Stimulated activated CD4-positive, alpha-beta T cell treated with anti-CD3 and anti-CD28 coated beads, Interleukin-1b, Interleukin-23, amount 100 ng/mL, for 4 hours (primary cell): ENCODE measurements around the gene TMEM244.
"Not testable (repeated sequence)": the region's sequence is repeated elsewhere in the genome, so short reads cannot be mapped to it uniquely, and the experiment has no call there.

Experiments
- DNase-seq, 2 donors: peaks; one replicate each; pipeline ENCODE4 v3.0.0-alpha.2; 2020; ENCODE audit warnings: low read depth in 2 of 2

Gene TMEM244

DNA sequence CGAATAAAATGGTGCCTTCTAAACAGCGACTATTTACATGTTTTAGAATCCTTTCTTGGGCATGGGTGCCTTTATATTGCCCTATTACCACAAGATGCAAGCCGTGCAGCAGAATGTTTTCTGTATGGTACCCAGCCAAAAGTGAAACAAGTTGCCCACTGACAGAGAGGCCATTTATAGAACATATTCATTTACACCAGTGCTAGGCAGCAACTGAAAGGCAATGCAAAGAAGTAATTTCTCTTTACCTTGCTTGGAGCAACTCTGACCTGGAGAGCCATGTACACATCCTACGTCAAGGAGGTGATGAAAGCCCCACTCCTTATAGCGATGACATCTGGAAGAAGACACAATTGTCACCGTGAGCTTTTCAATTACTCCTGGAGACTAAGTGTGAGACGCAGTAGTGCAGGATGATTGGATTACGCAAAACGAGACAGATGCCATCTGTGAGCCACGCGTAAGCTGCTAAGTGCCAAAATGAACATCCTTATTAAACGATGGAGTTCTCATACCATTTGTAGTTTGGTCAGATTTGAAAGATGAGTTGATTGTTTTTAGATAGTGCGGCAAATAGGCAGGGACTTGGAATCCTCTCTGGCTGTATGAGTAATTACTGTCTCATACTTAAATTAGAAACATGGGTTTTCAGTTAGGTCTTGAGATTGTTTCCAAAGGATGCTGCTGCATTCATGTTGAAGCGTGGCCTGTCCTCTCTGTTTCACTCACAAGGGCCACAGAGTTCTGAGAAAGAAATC is at the start of gene TMEM244:
Gene TMEM244, minus strand, starts transcription at position 408 of the 758 bp plus-strand sequence. Its CDS starts 127 bp downstream, at position 281.
- DNase-seq: no peak

DNA sequence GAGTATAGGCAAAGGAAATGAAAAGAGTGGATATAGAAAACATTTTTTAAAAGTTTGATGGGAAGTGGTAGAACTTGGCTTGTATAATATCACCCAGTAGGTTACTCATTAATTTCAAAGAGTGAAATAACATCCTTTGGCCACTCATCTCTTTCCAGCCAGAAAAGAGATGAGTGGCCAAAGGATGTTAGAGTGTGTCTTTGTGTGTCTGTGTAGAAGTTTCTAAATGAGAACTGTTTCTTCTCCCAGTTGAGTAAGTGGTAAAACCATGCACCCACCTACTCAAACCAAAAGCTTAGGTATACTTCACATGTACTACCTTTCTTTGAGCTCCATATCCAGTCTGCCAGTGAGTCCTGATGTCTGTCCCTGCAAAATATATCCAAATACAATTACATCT is 47.7 kb upstream of the TMEM244 start:
- DNase-seq: no peak

GRCh38 chr6:129908356-129908755 is 47.2 kb upstream of the TMEM244 start:
- DNase-seq: no peak

GRCh38 chr6:129906515-129907077 is 45.5 kb upstream of the TMEM244 start:
- no peak for DNase-seq

- DNase-seq: no peak
These were observed 42.0 kb upstream of the TMEM244 start for GRCh38 chr6:129903082-129903481.

DNA sequence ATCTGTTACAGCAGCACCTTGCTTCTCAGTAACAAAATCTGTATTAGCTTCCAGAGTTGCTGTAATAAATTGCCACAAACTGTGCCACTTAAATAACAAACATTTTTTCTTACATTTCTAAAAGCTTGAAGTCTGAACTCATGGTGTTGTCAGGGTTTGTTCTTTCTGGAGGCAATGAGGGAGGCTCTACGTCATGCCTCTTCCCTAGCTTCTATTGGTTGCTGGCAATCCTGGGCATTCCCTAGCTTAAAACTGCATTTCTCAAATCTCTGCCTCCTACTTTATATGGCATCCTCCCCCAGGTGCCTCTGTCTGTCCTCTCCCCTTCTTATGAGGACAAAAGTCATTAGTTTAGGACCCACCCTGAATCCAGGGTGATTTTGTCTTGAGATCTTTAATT is 41.6 kb upstream of the TMEM244 start:
- DNase-seq: no peak

DNA sequence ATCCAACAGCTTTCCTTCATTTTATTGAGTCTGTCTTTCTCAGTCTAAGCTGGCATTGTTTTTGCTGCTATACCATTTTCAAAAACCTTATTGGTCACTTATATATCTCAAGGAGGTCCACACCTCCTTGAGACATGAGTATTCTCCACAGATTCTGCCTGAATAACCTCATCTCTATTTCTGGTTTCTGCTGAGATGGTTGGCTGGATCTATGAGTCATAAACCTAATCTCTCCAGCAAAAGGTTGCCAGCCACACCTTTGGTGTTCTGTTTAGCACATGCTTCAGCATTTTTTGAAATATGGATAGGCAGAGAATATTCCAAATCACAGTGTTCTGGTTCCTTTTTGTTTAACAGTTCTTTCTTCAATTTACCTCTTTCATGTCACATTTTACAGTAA is 40.8 kb upstream of the TMEM244 start:
- DNase-seq: no peak

DNA sequence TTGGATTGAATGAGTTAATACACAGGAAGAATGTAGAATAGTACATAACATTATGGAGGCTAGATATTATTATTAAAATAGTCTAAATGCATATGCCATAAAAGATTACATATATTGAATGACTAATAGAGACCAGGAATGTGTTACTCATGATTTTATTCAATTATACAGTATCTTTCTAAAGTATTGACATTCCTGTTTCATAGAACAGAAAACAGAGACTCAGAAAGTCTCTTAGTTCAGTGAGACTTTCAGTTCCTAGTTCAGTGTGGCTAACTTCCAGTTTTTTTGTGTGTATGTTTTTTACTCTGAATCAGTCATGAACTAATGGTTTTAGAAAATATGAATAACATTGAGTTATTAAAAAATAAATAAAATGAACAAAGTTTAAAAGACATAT is 34.6 kb upstream of the TMEM244 start:
- DNase-seq: no peak

- DNase-seq: no peak
These were observed 33.8 kb upstream of the TMEM244 start for GRCh38 chr6:129894921-129895320.

DNA sequence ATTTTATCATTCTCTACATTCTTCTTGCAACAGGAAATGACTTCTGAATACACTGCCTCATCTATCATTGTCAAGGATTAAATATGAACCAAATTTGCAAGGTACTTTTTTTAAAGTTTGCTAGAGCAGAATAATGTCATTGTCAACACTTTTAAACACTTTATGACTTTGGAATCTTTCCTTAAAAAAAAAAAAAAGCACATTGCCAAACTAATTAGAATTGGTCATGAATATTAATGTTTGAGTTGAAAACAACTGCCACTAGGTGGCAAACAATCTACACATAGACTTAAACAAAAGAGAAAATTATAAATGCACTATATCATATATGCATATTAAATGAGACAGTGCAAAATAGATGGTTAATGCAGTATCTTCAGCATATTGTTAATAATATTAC is 32.5 kb upstream of the TMEM244 start:
- DNase-seq: no peak

GRCh38 chr6:129890701-129891100 is 29.6 kb upstream of the TMEM244 start:
- DNase-seq: no peak

- DNase-seq: no peak
These were observed 29.0 kb upstream of the TMEM244 start for GRCh38 chr6:129890164-129890563.

DNA sequence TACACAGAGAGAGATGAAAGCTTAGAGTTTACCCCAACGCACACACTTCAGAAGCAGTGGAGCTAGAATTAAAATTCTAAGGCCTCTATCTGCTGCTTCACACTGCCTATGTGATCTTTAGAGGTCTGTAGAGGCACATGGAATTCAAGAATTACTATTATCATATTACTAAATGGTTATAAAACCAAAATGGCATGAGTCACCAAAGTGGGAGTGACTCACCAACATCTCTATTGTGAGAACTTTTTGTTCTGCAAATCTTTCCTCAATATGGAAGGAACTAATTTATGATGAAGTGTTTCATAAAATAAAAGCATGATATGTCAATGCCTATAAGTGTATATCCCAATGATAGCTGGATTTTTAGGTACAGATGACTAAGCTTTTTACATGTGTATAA is 28.5 kb upstream of the TMEM244 start:
- DNase-seq: no peak

- no peak for DNase-seq
These were observed 25.5 kb upstream of the TMEM244 start for GRCh38 chr6:129886401-129887155.

DNA sequence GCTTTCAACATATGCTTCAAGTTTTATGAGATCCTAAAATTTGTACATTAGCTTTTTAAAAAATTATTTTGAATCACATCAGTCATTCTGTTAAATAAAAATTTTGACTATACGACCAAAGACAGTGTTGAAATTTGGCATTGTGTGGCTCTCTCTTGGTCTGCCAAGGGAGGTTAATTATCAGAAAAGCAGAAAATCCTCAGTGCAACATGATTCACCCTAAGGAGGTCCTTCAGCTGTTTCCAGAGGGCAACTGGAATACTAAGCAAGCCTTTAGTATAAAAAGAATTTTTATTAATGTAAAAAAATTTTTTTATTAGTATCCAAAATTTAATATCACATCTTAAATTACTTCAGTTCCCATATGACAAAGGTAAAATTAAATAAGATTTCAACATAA is 23.1 kb upstream of the TMEM244 start:
- DNase-seq: no peak

GRCh38 chr6:129882510-129883023 is 21.5 kb upstream of the TMEM244 start:
- DNase-seq: no peak

GRCh38 chr6:129877894-129878293 is 16.8 kb upstream of the TMEM244 start:
- not testable (repeated sequence) for DNase-seq

- no peak for DNase-seq
These were observed 14.8 kb upstream of the TMEM244 start for GRCh38 chr6:129875610-129876520.

DNA sequence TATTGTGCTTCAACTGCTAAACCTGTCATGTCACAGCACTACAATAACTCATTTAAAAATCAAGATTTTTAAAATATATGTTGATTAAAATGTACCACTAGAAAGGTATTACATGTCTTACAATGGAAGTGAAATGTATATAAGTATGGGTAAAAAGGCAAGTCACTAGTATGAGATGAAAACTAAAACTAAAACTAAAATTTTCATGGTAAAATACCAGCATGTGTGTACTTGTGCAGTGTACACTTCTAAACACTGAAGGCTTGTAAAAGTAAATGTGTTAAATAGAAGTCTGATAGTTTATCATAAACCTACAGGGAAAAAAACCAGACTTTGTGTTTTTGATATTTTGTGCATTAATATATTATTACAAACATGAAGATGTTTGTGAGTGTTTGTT is 13.7 kb upstream of the TMEM244 start:
- DNase-seq: no peak

DNA sequence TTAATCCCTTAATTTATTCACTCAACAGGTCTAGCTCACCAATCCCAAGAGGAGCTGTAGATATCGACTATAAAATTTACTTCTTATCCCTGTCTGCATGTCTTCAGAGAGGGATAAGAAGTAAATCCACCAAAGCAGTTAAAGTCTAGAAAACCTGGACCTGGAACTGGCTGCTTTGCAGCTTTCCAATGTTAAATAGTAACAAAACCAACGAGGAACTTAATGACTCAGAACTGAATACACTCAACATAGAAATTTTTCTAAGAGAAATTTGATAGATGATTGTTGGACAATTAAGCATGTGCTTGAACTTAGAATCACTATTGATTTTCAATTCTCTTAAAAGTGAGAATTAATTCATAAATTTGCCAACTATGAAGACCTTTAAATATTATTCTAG is 11.5 kb upstream of the TMEM244 start:
- DNase-seq: no peak

GRCh38 chr6:129871221-129871620 is 10.1 kb upstream of the TMEM244 start:
- DNase-seq: no peak

- no peak for DNase-seq
These were observed 6.3 kb upstream of the TMEM244 start for GRCh38 chr6:129867403-129867802.
